ENCODE data around the gene TXNRD2.
"Not testable (repeated sequence)": the region's sequence is repeated elsewhere in the genome, so short reads cannot be mapped to it uniquely, and the experiment has no call there.

TXNRD2 gene

DNA sequence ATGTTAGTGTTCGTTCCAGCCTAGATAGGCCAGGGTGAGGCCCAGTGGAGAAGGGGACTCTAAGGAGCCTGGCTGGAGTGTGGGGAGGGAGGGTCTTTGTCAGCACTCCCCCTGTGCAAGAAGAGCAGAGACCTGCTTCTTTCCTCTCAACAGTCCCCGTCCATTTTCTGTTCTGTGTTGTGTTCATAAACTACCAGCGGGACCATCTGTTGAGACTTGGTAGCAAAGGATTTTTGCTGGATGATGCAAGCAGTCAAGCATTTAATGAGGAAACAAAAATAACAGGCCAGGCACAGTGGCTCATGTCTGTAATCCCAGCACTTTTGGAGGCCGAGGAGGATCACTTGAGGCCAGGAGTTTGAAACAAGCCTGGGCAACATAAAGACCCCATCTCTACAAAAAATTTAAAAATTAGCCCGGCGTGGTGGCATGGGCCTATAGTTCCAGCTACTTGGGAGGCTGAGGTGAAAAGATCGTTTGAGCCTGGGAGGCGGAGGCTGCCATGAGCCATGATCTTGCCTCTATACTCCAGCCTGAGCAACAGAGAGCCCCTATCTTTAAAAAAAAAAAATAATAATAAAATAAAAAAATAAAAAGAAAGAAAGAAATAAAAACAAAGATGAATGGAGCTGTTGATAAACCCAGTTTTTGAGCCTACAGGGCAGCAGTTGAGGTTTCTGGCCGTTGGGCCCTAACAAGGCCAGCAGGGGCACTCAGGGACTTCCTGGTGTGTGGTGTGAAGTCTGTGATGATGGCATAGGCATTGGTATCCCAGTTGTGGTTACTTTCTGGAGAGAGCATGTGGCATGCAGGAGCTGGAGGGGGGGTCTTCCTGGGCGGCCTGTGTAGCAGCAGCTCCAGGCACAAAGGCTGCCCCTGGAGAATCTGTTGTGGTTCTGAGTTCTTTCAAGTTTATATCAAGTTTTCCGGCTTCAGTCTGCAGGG, 1.7 kb upstream of the TXNRD2 start:
- no peak for DNase-seq

DNA sequence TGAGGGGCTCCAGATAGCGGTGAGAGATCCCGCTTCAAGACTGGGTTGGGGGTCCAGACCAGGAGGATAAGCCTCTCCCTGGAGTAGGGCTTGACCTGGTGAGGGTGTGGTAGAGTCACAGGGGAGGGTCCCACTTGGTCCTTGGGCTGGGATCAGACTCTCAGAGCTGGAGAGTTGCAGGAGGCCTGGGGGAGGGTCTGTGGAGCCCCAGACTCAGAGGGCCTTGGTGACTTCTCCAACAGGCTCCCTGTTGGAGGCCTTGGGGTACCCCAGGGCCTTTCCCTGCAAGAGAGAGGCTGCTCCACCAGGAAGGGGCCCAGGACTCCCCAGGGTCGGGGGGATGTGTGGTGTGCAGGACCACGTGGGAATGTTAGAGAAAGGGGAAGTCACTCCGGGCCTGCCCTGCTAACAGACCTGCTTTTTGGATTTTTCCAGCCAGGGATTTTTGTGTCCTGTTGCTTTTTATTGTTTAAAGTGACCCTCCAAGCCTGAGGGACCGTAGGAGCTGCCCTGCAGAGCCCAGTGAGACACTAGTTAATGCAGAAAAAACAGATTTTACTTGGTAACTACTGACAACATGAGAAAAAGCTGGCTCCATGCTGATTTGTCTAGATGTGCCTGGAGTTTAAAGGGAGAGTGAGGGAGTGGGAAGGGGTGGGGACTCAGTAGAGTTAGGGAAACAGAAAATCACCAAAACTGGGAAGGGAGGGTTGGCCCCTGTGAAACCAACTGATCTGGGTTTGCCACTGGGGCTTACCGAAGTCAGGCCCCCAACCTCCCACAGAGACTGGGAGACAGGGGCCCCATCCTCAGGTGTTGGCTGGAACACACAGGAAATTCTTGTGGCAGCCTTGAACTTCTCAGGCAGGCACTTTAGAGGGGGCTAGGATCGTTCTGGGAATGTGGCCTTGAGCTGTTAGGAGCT, 801 bp upstream of the TXNRD2 start:
- no peak for DNase-seq

GRCh38 chr22:19940536-19941364, 868 bp downstream of the TXNRD2 start:
- DNase-seq = no peak

DNA sequence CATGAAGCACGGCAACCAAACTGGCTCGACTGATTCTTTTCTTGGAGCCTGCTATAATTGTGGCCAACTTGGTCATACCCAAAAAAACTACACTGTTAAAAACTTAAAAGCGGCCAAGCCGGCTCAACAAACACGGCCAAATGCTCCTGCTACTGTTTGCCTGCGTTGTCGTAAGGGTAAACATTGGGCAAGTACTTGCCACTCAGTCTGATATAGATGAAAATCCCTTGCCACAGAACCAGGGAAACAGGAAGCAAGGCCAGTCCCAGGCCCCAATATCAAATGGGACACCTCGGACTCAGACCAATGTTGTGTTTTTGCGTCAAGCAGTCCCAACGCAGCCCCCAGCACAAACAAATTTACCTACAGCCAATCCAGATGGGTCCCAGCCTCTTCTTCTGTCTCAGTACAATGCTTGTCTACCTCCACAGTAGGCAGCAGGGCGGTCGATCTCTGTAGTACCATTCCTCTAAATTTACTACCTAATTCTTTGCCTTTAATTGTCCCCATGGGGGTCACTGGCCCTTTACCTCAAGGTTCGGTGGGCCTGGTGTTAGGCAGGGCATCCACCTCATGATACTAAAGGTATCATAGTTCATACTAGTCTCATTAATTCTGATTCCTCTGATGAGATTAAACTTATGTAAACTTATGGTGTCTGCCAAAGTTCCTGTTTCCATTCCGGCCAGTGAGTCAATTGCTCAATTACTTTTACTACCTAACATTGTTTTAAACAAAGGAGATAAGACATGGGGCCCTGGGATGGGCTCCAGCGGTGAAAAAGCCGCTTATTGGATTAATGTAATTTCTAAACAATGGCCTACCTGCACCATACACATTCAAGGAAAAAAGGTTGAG, 3.8 kb downstream of the TXNRD2 start:
- DNase-seq = no peak

DNA sequence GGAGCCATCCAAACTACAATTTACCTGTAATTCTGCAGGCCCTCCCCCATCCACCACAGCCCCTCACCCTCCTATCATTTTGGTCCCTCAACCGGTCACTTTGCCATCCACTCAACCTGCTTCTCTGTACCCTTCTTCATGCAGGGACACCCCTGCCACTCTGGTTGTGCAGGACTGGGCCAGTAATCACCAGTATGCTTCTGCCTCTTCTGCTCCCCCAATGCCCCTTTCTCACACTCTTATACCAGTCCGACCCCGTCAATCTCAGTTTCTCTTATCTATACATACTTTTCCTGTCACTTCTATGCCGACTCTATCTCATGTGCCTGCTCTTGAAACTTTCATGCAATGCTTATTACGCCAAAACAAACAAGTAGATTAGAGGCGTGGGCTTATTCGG, 5.1 kb downstream of the TXNRD2 start:
- no peak for DNase-seq

- DNase-seq = not testable (repeated sequence)
Observed at GRCh38 chr22:19935123-19935718, 6.4 kb downstream of the TXNRD2 start.

DNA sequence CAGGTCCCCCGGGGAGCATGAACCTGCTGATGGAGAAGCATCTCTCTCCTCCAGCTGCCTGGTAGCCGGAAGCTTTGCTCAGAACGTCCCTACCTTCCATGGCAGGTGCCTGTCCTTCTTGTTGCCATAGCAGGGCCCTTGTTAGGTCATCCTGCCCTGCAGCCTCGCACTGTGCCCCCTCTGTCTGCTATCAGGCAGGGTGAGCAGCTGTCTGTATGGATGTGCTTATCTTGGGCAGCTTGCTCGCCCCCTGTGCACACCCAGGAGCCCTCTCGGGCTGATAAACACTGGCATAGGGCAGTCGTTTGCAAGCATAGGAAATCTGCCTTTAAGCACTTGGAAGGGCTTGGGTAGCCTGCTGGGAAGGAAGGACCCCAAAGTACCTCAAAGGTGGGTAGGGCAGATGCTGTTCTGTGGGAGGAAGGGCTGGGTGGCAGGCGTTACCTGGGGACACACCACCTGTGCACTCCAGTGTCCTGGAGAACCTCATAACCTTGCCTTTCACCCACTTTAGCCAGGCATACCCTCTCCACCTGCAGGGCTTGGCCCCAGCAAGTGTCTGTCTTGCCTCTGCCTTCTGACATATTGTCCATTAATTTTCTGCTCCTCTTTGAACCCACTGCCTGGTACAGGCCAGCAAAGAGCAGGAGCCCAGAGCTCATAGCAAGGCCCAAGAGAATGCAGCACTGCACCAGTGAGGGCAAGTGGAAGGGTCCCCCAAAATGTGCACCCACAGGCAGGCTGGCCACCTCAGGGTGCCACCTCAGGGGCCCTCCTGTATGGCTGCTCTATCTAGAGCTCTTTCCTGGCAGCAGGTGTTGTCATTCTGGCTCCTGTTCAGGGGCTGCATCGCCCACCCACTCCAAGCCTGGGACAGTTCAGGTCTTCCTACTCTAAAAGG, 8.0 kb downstream of the TXNRD2 start:
- no peak for DNase-seq

DNA sequence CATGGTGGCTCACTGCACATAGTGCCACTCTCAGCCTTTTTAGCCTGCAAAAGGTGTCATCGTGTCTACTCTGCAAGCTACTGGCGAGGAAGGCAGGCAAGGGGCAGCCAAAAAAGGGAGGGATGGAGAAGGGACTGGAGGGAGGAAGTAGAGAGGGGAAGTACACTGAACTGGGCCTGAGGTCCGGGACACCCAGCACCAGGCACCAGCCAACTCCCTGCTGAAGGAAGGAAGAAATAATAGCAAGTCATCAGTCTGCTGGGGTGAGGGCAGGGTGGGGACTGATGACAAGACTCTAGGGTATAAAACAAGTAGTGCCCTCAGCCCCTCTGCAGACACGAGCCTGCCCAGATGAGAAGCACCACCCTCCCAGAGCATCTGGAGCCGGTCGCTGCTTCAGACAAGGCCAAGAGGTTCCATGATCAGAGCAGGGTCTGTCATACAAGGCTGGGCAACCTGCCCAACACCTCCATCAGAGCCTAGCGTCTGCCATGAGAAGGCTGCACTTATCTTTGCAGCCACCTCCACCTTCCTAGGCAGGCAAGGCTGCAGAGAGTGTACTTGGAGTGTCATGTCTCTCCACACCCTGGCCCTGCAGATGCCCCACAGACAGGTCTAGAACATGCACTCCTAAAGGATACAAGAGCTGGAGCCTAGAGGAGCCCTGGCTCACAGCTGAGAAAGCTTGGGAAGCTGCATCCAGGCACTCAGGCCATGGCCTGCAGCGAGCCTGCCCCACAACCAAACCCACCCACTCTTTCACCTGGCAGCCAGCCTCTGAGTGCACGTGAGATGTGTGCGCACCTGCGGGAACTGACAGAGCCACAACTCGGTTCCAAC, 9.0 kb downstream of the TXNRD2 start:
- DNase-seq = no peak

DNA sequence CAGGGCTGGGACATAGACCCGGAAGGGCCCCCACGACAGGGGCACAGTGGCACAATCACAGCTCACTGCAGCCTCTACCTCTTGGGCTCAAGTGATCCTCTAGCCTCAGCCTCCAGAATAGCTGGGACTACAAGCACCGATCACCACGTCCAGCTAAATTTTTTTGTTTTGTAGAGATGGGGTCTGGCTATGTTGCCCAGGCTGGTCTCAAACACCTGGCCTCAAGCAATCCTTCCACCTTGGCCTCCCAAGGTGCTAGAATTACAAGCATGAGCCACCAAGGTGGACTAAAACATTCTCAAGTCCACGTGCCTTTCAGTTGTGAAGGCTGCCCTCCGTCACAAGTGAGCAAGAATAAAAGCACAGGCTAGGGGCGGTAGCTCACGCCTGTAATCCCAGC, 10.1 kb downstream of the TXNRD2 start:
- DNase-seq = no peak

DNA sequence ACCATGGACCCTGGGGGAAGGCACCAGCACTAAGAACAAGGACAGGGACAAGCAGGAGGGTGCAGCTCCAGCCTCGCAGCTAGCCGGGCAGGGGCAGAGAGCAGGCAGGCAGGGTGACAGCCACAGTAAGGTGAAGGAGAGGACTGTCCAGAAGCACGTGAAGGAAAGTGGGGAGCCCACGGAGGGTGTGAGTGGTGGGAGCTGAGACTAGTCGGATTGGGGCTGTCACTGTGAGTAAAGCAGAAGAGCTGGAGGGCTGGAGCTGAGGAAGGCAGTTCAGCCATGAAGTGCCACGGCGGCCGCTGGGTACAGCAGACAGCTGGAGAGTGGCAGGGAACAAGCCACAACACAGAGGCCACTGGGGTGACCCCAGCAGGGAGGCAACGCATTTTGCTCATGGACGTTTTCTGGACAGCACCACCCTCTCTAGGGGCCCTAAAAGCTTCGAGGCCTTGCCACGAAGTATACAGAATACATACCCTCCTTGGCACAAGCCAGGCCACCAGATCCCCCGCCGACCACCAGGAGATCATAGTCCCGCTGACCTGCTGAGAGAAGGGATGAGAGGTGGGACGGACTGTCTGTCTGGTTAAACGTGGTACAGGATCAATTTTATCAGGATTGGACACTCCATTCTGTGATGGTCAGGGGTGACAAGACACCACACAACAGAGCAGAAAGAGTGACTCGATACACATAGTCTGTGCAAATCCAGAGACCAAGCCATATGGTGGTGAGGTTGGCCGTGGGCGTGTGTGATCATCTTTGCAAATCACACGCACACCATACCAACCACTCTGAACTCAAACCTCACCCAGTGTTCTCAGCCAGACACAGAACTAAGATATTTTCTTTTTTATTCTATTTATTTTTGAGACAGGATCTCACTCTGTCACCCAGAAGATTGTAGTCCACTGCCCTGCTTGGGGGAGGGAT, 10.8 kb downstream of the TXNRD2 start:
- no peak for DNase-seq

DNA sequence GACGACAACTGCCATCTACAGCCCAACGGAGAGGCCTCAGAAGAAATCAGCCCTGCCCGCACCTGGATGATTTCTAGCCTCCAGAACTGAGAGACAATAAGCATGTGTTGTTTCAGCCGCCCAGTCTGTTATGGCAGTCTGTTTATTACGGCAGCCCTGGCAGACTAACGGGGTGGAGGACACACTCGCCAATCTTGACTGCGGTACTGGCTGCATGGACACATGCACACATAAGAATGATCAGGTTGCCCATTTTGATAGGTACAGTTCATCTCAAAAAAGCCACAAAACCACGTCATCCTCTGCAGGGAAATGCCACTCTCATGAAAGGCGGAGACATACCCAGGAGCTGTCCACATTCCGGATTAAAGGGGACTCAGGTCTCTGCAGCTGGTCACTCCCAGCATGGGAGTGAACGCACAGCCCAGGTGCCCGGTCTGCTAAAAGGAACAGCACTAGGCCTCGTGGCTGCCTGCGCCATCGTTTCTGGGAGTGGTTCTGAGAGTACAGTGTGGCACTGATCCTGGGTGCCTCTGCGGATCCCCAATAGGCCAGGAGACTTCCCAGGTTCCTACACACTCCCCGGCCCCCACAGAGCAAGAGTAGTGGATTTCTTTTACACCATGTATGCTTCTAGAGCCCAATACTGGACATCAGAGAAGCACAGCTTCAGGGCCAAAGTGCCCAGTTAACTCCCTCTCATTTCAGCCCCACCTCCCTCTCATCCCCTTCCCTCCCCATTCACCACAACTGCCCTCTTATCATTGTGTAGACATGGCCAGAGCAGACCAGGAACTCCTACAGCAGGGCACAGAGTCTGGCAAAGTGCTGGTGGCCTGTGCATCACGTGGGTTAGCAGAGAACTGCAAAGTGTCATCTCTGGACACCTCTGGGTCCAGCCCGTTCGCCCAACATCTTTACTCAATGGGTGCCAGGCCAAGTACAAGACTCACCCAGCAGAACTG, 11.8 kb downstream of the TXNRD2 start:
- DNase-seq = no peak

DNA sequence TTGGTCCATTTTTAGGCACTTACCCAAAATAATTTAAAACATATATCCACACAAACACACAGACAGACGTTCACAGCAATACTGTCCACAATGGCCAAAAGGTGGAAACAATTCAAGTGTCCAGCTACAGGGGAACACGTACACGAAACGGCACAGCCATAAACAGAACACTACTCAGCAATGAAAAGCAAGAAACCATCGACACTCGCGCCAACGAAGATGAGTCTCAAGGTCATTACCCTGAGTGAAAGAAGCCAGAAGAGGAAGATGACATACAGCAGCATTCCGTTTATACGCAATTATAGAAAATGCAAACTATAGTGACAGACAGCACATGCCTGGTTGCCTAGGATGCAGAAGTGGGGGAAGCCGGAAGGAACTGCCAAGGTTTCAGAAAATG, 13.4 kb downstream of the TXNRD2 start:
- no peak for DNase-seq

DNA sequence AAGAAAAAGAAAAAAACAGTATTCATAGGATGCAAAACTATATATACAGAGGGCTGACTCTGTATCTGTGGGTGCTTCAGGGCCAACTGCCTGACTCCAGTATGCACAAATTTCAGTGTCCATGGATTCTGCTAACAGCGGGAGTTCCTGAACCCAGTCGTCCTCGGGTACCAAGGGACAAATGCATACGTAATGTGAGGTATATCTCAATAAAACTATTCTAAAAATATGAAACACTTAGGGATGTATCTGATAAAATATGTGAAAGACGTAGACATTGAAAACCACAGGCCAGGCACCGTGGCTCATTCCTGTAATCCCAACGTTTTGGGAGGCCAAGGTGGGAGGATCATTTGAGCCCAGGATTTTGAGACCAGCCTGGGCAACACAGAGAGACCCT, 13.9 kb downstream of the TXNRD2 start:
- no peak for DNase-seq

DNA sequence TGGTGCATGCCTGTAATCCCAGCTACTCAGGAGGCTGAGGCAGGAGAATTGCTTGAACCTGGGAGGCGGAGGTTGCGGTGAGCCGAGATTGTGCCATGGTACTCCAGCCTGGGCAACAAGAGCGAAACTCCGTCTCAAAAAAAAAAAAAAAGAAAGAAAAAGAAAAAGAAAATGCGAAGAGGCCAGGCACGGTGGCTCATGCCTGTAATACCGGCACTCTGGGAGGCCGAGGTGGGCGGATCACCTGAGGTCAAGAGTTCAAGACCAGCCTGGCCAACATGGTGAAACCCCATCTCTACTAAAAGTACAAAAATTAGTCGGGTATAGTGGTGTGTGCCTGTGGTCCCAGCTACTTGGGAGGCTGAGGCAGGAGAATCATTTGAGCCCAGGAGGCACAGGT, 15.6 kb downstream of the TXNRD2 start:
- DNase-seq = not testable (repeated sequence)

- DNase-seq = no peak
Observed at GRCh38 chr22:19923914-19924513, 17.6 kb downstream of the TXNRD2 start.

GRCh38 chr22:19921544-19922081, 20.0 kb downstream of the TXNRD2 start:
- no peak for DNase-seq
